ENCODE measurements around the gene PAPPA2. TPM values are rescaled to one million over a fixed set of nuclear protein-coding genes. Genes with fewer than 3 reads are reported as not detected.

PAPPA2 gene
- total and polyA plus RNA-seq, 8 donors, result under 0.01 to 10.3 (median 0.29) TPM; not detected in 1

DNA sequence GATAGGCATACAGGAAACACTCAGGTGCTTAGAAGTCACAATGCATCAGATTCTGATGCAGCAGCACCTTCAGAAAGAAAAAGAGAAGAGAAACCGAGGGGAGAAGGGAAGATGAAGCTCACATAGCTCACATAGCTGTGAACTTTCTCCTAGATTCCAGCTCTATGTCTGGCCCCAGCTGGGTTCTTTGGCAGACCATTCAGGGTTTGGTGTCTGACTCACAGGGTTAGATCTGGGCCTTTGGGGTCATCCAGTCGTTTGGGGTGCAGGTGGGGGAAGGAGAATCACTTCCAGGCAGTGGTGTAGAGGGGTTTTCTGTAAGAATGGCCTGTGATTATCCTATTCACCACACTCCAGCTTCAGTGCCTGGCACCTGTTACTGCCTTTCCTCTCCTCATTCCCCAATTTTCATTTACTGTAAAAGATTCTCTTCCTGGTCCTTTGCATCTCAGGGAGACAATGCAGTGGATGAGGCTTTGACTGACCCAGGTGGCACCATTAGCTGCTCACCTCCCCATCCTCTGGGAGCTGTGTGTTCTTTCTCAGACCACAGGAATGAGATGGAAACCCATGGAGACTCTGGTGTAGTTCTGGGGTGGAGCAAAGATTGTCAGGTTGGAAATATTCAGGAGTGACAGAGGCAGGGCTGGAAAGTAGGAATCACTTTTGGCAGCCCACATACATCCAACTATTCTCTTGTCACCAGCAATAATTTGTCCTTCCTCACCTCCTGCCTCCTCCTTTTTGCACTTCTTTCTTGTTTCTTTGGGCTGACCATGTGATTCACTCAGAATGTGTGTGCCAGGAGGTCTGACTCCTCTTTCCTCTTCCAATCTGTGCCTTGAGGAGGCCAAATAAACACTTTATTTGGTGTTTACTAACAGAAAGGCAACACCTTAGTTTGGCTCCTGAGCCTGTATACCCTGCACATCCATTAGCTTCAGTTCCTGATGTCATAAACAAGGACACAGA, 103.3 kb downstream of the PAPPA2 start:
- Histone ChIP-seq H3K9me3 (no peaks in the 10 kb centered on the region), H3K27ac (peak overlapping the region in 1 of 5 donors; percentile 32), H3K36me3 (no peaks in the 10 kb centered on the region), H3K4me3 (no peak overlapping the region), H3K4me1 (peaks cover 0 to 28% (median 3%) of the 10 kb centered on the region in 4 donors), H3K27me3 (no peaks in the 10 kb centered on the region)
- TF ChIP-seq, protein P1, sequence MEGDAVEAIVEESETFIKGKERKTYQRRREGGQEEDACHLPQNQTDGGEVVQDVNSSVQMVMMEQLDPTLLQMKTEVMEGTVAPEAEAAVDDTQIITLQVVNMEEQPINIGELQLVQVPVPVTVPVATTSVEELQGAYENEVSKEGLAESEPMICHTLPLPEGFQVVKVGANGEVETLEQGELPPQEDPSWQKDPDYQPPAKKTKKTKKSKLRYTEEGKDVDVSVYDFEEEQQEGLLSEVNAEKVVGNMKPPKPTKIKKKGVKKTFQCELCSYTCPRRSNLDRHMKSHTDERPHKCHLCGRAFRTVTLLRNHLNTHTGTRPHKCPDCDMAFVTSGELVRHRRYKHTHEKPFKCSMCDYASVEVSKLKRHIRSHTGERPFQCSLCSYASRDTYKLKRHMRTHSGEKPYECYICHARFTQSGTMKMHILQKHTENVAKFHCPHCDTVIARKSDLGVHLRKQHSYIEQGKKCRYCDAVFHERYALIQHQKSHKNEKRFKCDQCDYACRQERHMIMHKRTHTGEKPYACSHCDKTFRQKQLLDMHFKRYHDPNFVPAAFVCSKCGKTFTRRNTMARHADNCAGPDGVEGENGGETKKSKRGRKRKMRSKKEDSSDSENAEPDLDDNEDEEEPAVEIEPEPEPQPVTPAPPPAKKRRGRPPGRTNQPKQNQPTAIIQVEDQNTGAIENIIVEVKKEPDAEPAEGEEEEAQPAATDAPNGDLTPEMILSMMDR (IDR thresholded peaks at IDR 0.05), result no peak
- TF ChIP-seq POLR2A (IDR thresholded peaks at IDR 0.05) (no peak), EP300 (IDR thresholded peaks at IDR 0.05) (no peak), POLR2AphosphoS5 (IDR thresholded peaks at IDR 0.05) (no peak)
- no peak for DNase-seq
- intact Hi-C loops (cut with DNase I; ENCODE audit: low total_unique reads), result loop anchor here (10.0 kb wide), 1 partner anchor 129 kb away; no protein-coding TSS in a partner anchor
- 0 to 38% (median 25%) methylated on average over 2 of the region's 2 CpGs for WGBS, 5 donors

DNA sequence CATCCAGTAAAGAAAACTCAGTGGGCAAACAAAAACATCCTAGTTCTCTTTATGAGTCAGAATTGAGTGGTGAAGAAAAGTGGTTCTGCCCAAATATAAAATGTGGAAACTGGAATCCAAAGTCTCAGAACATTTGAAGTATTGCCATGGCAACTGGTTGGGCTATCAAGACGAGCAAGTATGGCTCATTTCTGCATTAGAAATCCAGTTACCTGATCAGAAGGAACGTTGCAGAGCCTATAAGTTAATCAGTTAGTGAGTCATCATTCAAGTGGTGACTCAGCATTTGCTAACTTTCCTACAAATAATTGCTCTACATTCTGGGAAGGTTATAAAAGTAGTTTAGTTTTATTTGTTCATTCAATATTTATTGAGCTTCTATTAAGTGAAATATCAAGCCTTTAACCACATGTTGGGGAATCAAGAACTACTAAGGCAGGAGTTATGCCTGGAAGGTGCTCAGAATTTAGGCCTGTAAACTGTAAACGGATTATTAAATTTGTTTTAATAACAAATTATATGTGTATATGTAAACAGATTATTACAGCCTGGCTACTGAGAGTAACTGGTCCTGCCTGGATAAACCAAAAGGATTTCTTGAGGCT, 104.3 kb downstream of the PAPPA2 start:
- TF ChIP-seq EP300 (IDR thresholded peaks at IDR 0.05) (no peak), POLR2A (IDR thresholded peaks at IDR 0.05) (no peak), POLR2AphosphoS5 (IDR thresholded peaks at IDR 0.05) (no peak)
- TF ChIP-seq, protein P1 (IDR thresholded peaks at IDR 0.05), result no peak
- WGBS, 5 donors, result 24 to 38% (median 30%) methylated on average over 3 of the region's 3 CpGs
- H3K9me3 ChIP-seq, result no peaks in the 10 kb centered on the region
- intact Hi-C loops (cut with DNase I; ENCODE audit: low total_unique reads), result loop anchor here (10.0 kb wide), 1 partner anchor 128 kb away; no protein-coding TSS in a partner anchor
- no peak overlapping the region for H3K4me3 ChIP-seq
- DNase-seq, result no peak
- H3K36me3 ChIP-seq, result no peaks in the 10 kb centered on the region
- peaks cover 0 to 28% (median 3%) of the 10 kb centered on the region in 4 donors for H3K4me1 ChIP-seq
- H3K27ac ChIP-seq, result no peak overlapping the region
- no peaks in the 10 kb centered on the region for H3K27me3 ChIP-seq

DNA sequence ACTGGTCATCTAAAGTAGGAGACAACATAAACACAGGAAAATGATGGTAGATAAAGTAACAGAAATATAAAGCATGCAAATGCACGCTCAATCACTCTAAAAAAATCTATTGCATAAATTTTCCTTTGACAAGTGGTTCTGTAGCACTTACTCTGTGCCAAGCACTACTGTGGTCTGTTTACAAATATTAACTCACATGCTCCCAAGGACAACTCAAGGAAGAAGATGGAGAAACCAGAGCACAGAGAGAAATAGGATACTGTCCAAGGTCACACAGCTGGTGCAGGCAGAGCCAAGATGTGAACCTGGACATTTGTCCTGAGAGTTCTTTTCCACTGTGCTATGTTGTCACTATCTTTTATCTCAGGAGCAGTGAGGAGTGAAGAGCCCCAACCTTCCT, 105.2 kb downstream of the PAPPA2 start:
- intact Hi-C loops (cut with DNase I; ENCODE audit: low total_unique reads), result loop anchor here (10.0 kb wide), 1 partner anchor 127 kb away; no protein-coding TSS in a partner anchor
- Histone ChIP-seq H3K4me1 (peaks cover 0 to 28% (median 3%) of the 10 kb centered on the region in 4 donors), H3K9me3 (no peaks in the 10 kb centered on the region), H3K27me3 (no peaks in the 10 kb centered on the region), H3K27ac (no peak overlapping the region), H3K36me3 (no peaks in the 10 kb centered on the region), H3K4me3 (no peak overlapping the region)
- no peak for TF ChIP-seq EP300 (IDR thresholded peaks at IDR 0.05)
- no peak for TF ChIP-seq POLR2A (IDR thresholded peaks at IDR 0.05)
- TF ChIP-seq POLR2AphosphoS5 (IDR thresholded peaks at IDR 0.05), result no peak
- TF ChIP-seq, protein P1 (IDR thresholded peaks at IDR 0.05), result no peak
- 62 to 81% (median 66%) methylated on average over 1 of the region's 1 CpG for WGBS, 5 donors
- DNase-seq, result no peak

DNA sequence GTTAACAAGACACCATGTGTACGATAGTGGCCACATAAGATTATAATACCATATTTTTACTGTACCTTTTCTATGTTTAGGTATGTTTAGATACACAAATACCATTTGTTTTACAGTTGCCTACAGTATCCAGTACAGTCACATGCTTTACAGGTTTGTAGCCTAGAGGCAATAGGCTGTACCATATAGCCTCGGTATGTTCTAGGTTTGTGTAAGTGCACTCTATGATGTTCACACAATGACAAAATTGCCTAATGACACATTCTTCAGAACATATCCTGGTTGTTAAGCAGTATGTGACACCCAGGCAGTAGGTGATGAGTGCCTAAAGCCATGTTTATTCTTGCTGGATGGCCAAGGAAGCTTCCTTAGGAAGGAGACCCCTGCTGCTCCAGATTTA, 111.8 kb downstream of the PAPPA2 start:
- no peaks in the 10 kb centered on the region for H3K27me3 ChIP-seq
- TF ChIP-seq POLR2A (IDR thresholded peaks at IDR 0.05) (no peak), POLR2AphosphoS5 (IDR thresholded peaks at IDR 0.05) (no peak), EP300 (IDR thresholded peaks at IDR 0.05) (no peak)
- TF ChIP-seq, protein P1 (IDR thresholded peaks at IDR 0.05), result no peak
- H3K36me3 ChIP-seq, result no peaks in the 10 kb centered on the region
- H3K4me1 ChIP-seq, result peaks cover 0 to 6% (median 0%) of the 10 kb centered on the region in 4 donors
- intact Hi-C loops (cut with DNase I; ENCODE audit: low total_unique reads), result no loop called here
- no peak overlapping the region for H3K4me3 ChIP-seq
- H3K9me3 ChIP-seq, result no peaks in the 10 kb centered on the region
- DNase-seq, result no peak
- no peak overlapping the region for H3K27ac ChIP-seq
- 82 to 93% (median 88%) methylated on average over 2 of the region's 2 CpGs for WGBS, 5 donors

Data from stomach (tissue), 9 donors.